Measurements from ENCODE around the gene TMEM80. TPM values are rescaled to one million over a fixed set of nuclear protein-coding genes. Genes with fewer than 3 reads are reported as not detected.

The TMEM80 gene
- total RNA-seq, 1 experiment from 2014 or later = 15.8 TPM

- no peak for DNase-seq (ENCODE audit: low spot score)
Measured at GRCh38 chr11:742571-743201, 47.1 kb downstream of the TMEM80 start.

DNA sequence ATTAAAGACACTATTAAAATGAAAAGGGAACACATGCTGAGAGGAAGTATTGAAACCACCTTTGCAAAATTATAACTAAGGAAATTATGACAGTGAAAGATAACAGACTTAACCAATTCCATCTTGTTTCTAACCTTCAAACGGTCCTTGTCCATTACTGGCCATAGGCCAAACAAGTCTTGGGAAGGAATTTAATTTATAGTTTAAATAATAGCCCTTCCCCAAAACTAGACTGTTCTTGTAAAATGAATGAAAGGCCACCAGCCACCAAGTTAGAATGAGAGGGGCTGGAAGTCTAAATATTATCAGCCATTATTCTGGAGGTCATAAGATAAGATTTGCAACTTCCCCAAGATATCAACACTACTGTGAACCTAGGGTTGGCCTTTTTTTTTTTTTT is 49.8 kb downstream of the TMEM80 start:
- no peak for DNase-seq (ENCODE audit: low spot score)

- DNase-seq (ENCODE audit: low spot score) = no peak
Measured at GRCh38 chr11:746289-747157, 50.9 kb downstream of the TMEM80 start.

- peak; percentile 87 for DNase-seq (ENCODE audit: low spot score)
Measured at GRCh38 chr11:747158-748006, 51.8 kb downstream of the TMEM80 start, which contains the start of gene TALDO1. TSS of gene TALDO1 (plus strand) at chr11:747464. CDS start at chr11:747482, 18 bp downstream.

DNA sequence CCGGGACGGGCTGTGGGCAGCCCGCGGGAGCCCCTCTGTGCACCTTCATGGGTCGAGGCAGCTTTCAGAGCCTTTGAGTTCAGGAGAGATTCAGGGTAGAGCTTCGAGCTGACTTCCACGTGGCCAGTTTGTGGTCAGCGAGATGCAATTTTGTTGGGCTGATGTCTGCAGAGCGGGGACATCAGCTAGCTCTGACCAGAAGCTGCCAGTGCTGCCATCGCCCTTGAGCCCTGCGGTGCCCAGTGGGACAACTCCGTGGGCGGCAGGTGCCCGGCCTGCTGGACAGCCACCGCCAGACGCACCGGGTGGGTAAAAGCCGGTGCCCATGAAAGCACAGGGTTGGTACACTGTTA is 52.4 kb downstream of the TMEM80 start:
- no peak for DNase-seq (ENCODE audit: low spot score)

DNA sequence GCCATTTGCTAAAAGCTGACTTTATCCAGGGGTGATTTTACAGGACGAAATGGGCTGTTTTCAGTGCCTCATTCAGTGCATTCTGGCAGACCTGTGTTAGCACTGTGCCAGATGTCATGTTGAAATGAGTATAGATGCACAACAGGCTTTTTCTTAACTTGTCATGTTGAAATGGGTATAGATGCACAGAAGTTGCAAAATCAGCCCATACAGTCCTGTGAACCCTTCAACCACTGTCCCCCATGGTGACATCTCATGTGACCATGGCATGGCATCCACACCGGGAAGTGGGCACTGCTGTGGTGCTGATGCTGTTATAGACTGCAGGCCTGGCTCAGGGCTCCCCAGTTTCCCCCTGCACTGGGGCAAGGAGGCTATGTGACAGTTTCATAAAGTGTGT is 54.1 kb downstream of the TMEM80 start:
- no peak for DNase-seq (ENCODE audit: low spot score)

Other genes with a start within 250 kb of the TMEM80 start
- gene PTDSS2, start 245.5 kb upstream of the TMEM80 start, total RNA-seq (2014; rRNA removed; shearing (Covaris generic)) = 15.0 and 26.7 TPM in 2 replicates
- 150 and 205 TPM in 2 replicates for gene RNH1, start 188.6 kb upstream of the TMEM80 start, total RNA-seq (2014; rRNA removed; shearing (Covaris generic))
- 64.1 and 76.1 TPM in 2 replicates for gene HRAS, start 160.2 kb upstream of the TMEM80 start, total RNA-seq (2014; rRNA removed; shearing (Covaris generic))
- gene LRRC56, start 158.3 kb upstream of the TMEM80 start, total RNA-seq (2014; rRNA removed; shearing (Covaris generic)) = 0.18 and 0.19 TPM in 2 replicates
- 1.4 and 2.6 TPM in 2 replicates for gene LMNTD2, start 135.1 kb upstream of the TMEM80 start, total RNA-seq (2014; rRNA removed; shearing (Covaris generic))
- gene RASSF7, start 134.8 kb upstream of the TMEM80 start, total RNA-seq (2014; rRNA removed; shearing (Covaris generic)) = 16.8 and 17.3 TPM in 2 replicates
- 14.5 and 15.3 TPM in 2 replicates for gene PHRF1, start 119.3 kb upstream of the TMEM80 start, total RNA-seq (2014; rRNA removed; shearing (Covaris generic))
- 11.7 and 11.9 TPM in 2 replicates for gene IRF7, start 79.9 kb upstream of the TMEM80 start, total RNA-seq (2014; rRNA removed; shearing (Covaris generic))
- gene CDHR5, start 70.9 kb upstream of the TMEM80 start, total RNA-seq (2014; rRNA removed; shearing (Covaris generic)) = not detected in 2 replicates
- gene SCT, start 68.6 kb upstream of the TMEM80 start, total RNA-seq (2014; rRNA removed; shearing (Covaris generic)) = not detected in 2 replicates
- not detected in 2 replicates for gene DRD4, start 58.5 kb upstream of the TMEM80 start, total RNA-seq (2014; rRNA removed; shearing (Covaris generic))
- gene DEAF1, start 594 bp upstream of the TMEM80 start, total RNA-seq (2014; rRNA removed; shearing (Covaris generic)) = 24.9 and 29.9 TPM in 2 replicates
- gene EPS8L2, start 10.4 kb downstream of the TMEM80 start, total RNA-seq (2014; rRNA removed; shearing (Covaris generic)) = 0.12 TPM in 1 of 2 replicates, not detected in the other
- gene TALDO1, start 51.6 kb downstream of the TMEM80 start, total RNA-seq (2014; rRNA removed; shearing (Covaris generic)) = 600 and 603 TPM in 2 replicates
- gene GATD1, start 81.7 kb downstream of the TMEM80 start, total RNA-seq (2014; rRNA removed; shearing (Covaris generic)) = 15.5 and 24.8 TPM in 2 replicates
- gene CEND1, start 94.3 kb downstream of the TMEM80 start, total RNA-seq (2014; rRNA removed; shearing (Covaris generic)) = not detected in 2 replicates
- gene SLC25A22, start 102.5 kb downstream of the TMEM80 start, total RNA-seq (2014; rRNA removed; shearing (Covaris generic)) = 19.6 and 35.8 TPM in 2 replicates
- 2.2 and 4.2 TPM in 2 replicates for gene PIDD1, start 109.4 kb downstream of the TMEM80 start, total RNA-seq (2014; rRNA removed; shearing (Covaris generic))
- gene RPLP2, start 114.2 kb downstream of the TMEM80 start, total RNA-seq (2014; rRNA removed; shearing (Covaris generic)) = 1,137 and 1,147 TPM in 2 replicates
- 13.4 and 22.8 TPM in 2 replicates for gene PNPLA2, start 123.1 kb downstream of the TMEM80 start, total RNA-seq (2014; rRNA removed; shearing (Covaris generic))
- not detected in 2 replicates for gene CRACR2B, start 132.1 kb downstream of the TMEM80 start, total RNA-seq (2014; rRNA removed; shearing (Covaris generic))
- 825 and 1,008 TPM in 2 replicates for gene CD151, start 137.1 kb downstream of the TMEM80 start, total RNA-seq (2014; rRNA removed; shearing (Covaris generic))
- 199 and 210 TPM in 2 replicates for gene POLR2L, start 146.7 kb downstream of the TMEM80 start, total RNA-seq (2014; rRNA removed; shearing (Covaris generic))
- 117 and 131 TPM in 2 replicates for gene TSPAN4, start 147.0 kb downstream of the TMEM80 start, total RNA-seq (2014; rRNA removed; shearing (Covaris generic))
- 53.1 and 65.1 TPM in 2 replicates for gene CHID1, start 215.0 kb downstream of the TMEM80 start, total RNA-seq (2014; rRNA removed; shearing (Covaris generic))
- gene AP2A2, start 230.1 kb downstream of the TMEM80 start, total RNA-seq (2014; rRNA removed; shearing (Covaris generic)) = 25.1 and 25.3 TPM in 2 replicates